ENCODE results near the gene OSBPL6. TPM values are rescaled to one million over a fixed set of nuclear protein-coding genes. Genes with fewer than 3 reads are reported as not detected.

OSBPL6 gene
- total RNA-seq, 1 experiment from 2014 or later: 43.1 TPM

DNA sequence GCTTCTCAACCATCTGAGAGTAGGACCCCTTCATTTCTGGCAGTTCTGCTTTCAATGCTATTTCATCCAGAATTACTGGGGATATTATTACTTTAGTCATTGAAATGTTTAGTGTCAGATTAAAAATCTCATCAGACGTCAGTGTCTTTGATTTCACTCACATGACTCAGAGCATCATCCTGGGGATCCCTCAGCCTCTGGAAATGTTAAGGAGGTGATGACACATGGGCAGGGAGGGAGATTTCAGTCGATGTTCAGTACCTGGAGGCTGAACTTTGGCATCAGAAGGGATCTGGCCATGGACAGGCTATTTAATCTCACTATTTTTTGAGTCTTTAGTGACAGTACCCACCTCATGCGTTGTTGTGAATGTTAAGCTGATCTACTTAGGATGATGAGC lies 39.1 kb downstream of the OSBPL6 start:
- CTCF ChIA-PET: interaction anchor here (0.6 to 2.4 kb wide), 3 partner anchors 24 to 284 kb away, joined by 3 to 5 read pairs (median 4); no protein-coding TSS in a partner anchor
- peaks cover 54% of the 10 kb centered on the region for H3K4me1 Mint-ChIP-seq (ENCODE audit: insufficient read depth, unreplicated experiment)
- BruUV-seq (replicated peaks): no TSS peak
- peak overlapping the region; percentile 57 for H3K27ac Mint-ChIP-seq (ENCODE audit: low read depth, unreplicated experiment)
- peak; percentile 61 for DNase-seq (ENCODE audit: unreplicated experiment)
- intact Hi-C loops (cut with micrococcal nuclease): loop anchor here (2.0 kb wide), 1 partner anchor 39 kb away; the partner anchor contains the start of gene OSBPL6
- H3K27me3 Mint-ChIP-seq (ENCODE audit: insufficient read depth, unreplicated experiment): no peaks in the 10 kb centered on the region
- H3K4me3 Mint-ChIP-seq (ENCODE audit: unreplicated experiment): no peak overlapping the region
- no peaks in the 10 kb centered on the region for H3K9me3 Mint-ChIP-seq (ENCODE audit: unreplicated experiment)
- POLR2A ChIA-PET: interaction anchor here (1.0 to 2.1 kb wide), 7 partner anchors 18 to 99 kb away, joined by 3 to 10 read pairs (median 5); partner anchors contain the start of gene OSBPL6
- peaks cover 10% of the 10 kb centered on the region for H3K36me3 Mint-ChIP-seq (ENCODE audit: insufficient read depth, unreplicated experiment)
- TF ChIP-seq, protein P1, sequence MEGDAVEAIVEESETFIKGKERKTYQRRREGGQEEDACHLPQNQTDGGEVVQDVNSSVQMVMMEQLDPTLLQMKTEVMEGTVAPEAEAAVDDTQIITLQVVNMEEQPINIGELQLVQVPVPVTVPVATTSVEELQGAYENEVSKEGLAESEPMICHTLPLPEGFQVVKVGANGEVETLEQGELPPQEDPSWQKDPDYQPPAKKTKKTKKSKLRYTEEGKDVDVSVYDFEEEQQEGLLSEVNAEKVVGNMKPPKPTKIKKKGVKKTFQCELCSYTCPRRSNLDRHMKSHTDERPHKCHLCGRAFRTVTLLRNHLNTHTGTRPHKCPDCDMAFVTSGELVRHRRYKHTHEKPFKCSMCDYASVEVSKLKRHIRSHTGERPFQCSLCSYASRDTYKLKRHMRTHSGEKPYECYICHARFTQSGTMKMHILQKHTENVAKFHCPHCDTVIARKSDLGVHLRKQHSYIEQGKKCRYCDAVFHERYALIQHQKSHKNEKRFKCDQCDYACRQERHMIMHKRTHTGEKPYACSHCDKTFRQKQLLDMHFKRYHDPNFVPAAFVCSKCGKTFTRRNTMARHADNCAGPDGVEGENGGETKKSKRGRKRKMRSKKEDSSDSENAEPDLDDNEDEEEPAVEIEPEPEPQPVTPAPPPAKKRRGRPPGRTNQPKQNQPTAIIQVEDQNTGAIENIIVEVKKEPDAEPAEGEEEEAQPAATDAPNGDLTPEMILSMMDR (IDR thresholded peaks at IDR 0.05; ENCODE audit: unreplicated experiment): no peak

DNA sequence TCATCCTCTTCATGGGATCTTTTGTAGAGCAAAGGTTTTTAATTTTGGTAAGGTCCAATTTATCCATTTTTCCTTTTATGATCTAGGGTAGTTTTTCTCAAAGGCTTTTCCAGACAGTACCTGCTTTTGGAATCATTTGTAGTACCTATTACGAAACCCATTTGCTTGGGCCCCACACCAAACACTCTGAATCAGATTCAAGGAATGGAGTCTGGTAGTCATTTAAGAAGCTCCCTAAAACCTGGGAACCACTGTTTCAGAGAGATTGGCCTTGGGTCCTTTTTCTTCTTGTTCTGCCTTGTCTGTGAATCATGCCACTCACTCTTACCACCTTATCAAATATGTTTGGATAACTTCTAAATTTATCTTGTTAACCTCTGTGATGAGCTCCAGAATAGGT lies 40.3 kb downstream of the OSBPL6 start:
- POLR2A ChIA-PET: interaction anchor here (0.5 to 2.7 kb wide), 14 partner anchors 8 to 1060 kb away, joined by 3 to 10 read pairs (median 4); partner anchors contain the start of gene OSBPL6
- intact Hi-C loops (cut with micrococcal nuclease): loop anchor here (1.0 kb wide), 1 partner anchor 8 kb away; no protein-coding TSS in a partner anchor

DNA sequence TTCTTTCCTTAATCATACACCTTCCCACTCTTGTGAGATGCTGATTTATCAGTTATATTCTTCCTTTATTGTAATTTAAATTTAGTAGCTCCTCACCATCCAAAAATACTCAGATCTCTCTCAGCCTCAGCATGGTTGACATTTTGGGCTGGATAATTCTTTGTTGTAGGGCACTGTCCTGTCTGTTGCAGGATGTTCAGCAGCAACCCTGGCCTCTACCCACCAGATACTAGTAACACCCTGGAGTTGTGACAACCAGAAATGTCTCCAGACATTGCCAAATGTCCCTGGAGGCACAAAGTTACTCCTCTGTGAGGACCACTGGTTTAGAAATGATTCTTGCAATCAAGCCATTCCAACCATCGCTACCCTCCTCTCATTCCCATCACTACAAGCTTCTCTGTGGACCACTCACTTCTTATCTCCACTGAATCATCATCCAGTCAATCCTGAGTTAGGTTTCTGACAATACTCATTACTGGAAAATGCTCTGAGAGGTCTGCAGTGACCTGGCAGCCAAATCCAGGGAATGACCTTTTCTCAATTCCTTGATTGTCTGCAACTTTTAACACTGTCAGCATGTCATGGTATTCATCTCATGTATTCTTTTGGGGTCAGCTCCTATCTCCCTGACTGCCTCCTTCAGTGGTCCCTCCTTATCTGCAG lies 43.3 kb downstream of the OSBPL6 start:
- TF ChIP-seq, protein P1 (IDR thresholded peaks at IDR 0.05; ENCODE audit: unreplicated experiment): no peak
- DNase-seq (ENCODE audit: unreplicated experiment): no peak
- POLR2A ChIA-PET: interaction anchor here (0.8 to 1.6 kb wide), 3 partner anchors 43 to 61 kb away, joined by 4 to 6 read pairs (median 4); partner anchors contain the start of gene OSBPL6
- H3K27ac Mint-ChIP-seq (ENCODE audit: low read depth, unreplicated experiment): peak overlapping the region; percentile 85
- CTCF ChIA-PET: interaction anchor here (0.5 to 0.8 kb wide), 3 partner anchors 31 to 187 kb away, joined by 3 to 4 read pairs (median 3); no protein-coding TSS in a partner anchor
- peaks cover 10% of the 10 kb centered on the region for H3K36me3 Mint-ChIP-seq (ENCODE audit: insufficient read depth, unreplicated experiment)
- H3K9me3 Mint-ChIP-seq (ENCODE audit: unreplicated experiment): no peaks in the 10 kb centered on the region
- no TSS peak for BruUV-seq (replicated peaks)
- intact Hi-C loops (cut with micrococcal nuclease): no loop called here
- peaks cover 52% of the 10 kb centered on the region for H3K4me1 Mint-ChIP-seq (ENCODE audit: insufficient read depth, unreplicated experiment)
- no peaks in the 10 kb centered on the region for H3K27me3 Mint-ChIP-seq (ENCODE audit: insufficient read depth, unreplicated experiment)
- no peak overlapping the region for H3K4me3 Mint-ChIP-seq (ENCODE audit: unreplicated experiment)

More for the DNA sequence above, 40.3 kb downstream of the OSBPL6 start:
- H3K36me3 Mint-ChIP-seq (ENCODE audit: insufficient read depth, unreplicated experiment): peaks cover 10% of the 10 kb centered on the region
- H3K4me3 Mint-ChIP-seq (ENCODE audit: unreplicated experiment): no peak overlapping the region
- peaks cover 57% of the 10 kb centered on the region for H3K4me1 Mint-ChIP-seq (ENCODE audit: insufficient read depth, unreplicated experiment)
- TF ChIP-seq, protein P1 (IDR thresholded peaks at IDR 0.05; ENCODE audit: unreplicated experiment): no peak
- CTCF ChIA-PET: interaction anchor here (0.8 to 1.6 kb wide), 3 partner anchors 39 to 180 kb away, joined by 3 to 5 read pairs (median 3); no protein-coding TSS in a partner anchor
- no peaks in the 10 kb centered on the region for H3K9me3 Mint-ChIP-seq (ENCODE audit: unreplicated experiment)
- DNase-seq (ENCODE audit: unreplicated experiment): peak; percentile 77
- no TSS peak for BruUV-seq (replicated peaks)
- H3K27me3 Mint-ChIP-seq (ENCODE audit: insufficient read depth, unreplicated experiment): no peaks in the 10 kb centered on the region
- H3K27ac Mint-ChIP-seq (ENCODE audit: low read depth, unreplicated experiment): peak overlapping the region; percentile 57

DNA sequence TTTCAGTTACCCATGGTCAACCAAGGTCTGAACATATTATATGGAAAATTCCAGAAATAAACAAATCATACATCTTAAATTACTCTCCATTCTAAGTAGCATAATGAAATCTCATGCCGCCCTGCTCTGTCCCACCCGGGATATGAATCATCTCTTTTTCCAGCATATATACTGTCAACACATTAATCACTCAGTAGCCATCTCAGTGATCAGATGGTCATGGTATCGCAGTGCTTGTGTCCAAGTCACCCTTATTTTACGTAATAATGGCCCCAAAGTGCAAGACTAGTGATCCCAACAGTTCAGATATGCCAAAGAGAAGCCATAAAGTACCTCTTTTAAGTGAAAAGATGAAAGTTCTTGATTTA lies 43.8 kb downstream of the OSBPL6 start:
- Mint-ChIP-seq H3K27ac (ENCODE audit: low read depth, unreplicated experiment) (peak overlapping the region; percentile 85), H3K36me3 (ENCODE audit: insufficient read depth, unreplicated experiment) (peaks cover 10% of the 10 kb centered on the region), H3K27me3 (ENCODE audit: insufficient read depth, unreplicated experiment) (no peaks in the 10 kb centered on the region), H3K4me3 (ENCODE audit: unreplicated experiment) (no peak overlapping the region), H3K9me3 (ENCODE audit: unreplicated experiment) (no peaks in the 10 kb centered on the region), H3K4me1 (ENCODE audit: insufficient read depth, unreplicated experiment) (peaks cover 52% of the 10 kb centered on the region)
- DNase-seq (ENCODE audit: unreplicated experiment): peak; percentile 74
- no TSS peak for BruUV-seq (replicated peaks)
- intact Hi-C loops (cut with micrococcal nuclease): no loop called here
- POLR2A ChIA-PET: interaction anchor here (0.7 to 1.6 kb wide), 2 partner anchors 42 to 43 kb away, joined by 4 to 6 read pairs; partner anchors contain the start of gene OSBPL6
- TF ChIP-seq, protein P1 (IDR thresholded peaks at IDR 0.05; ENCODE audit: unreplicated experiment): no peak
- CTCF ChIA-PET: interaction anchor here (0.6 to 0.8 kb wide), 2 partner anchors 30 to 133 kb away, joined by 3 to 4 read pairs; no protein-coding TSS in a partner anchor

All from MCF 10A (cell line).